ENCODE data around the gene HYKK.

The HYKK gene

GRCh38 chr15:78550194-78550593, 42.8 kb downstream of the HYKK start:
- Histone ChIP-seq H3K9me3 (ENCODE audit: insufficient read depth, low read length) (no peaks in the 10 kb centered on the region), H3K9ac (ENCODE audit: low read length) (no peak overlapping the region), H4K20me1 (ENCODE audit: low read depth, low read length) (0 out of 2 replicates have a peak, but pooled peaks cover 6% of the 10 kb centered on the region), H2AFZ (ENCODE audit: low read depth, low read length, severe bottlenecking) (no peak overlapping the region), H3K9me2 (replicated peaks; ENCODE audit: insufficient read depth, low read length) (no peaks in the 10 kb centered on the region), H3K27me3 (ENCODE audit: low read length) (no peaks in the 10 kb centered on the region), H3F3A (ENCODE audit: insufficient read depth) (0 out of 2 replicates have a peak, but pooled peaks cover 4% of the 10 kb centered on the region), H3K79me2 (ENCODE audit: insufficient read depth, low read length) (no peaks in the 10 kb centered on the region), H3K4me2 (ENCODE audit: low read depth, low read length, poor library complexity, severe bottlenecking) (no peak overlapping the region), H3K27ac (ENCODE audit: low read depth, low read length) (no peak overlapping the region), H3K4me3 (ENCODE audit: insufficient read depth, low read length, poor library complexity, severe bottlenecking) (no peak overlapping the region), H3K36me3 (ENCODE audit: low read length) (peaks cover 29% of the 10 kb centered on the region)
- TF ChIP-seq EZH2phosphoT487 (conservative IDR thresholded peaks at IDR 0.05; ENCODE audit: low read length): no peak
- no peak for TF ChIP-seq CTCF (IDR thresholded peaks at IDR 0.05; ENCODE audit: insufficient read depth, low read length, poor library complexity, severe bottlenecking)

- H3K9me2 ChIP-seq (replicated peaks; ENCODE audit: insufficient read depth, low read length): no peaks in the 10 kb centered on the region
- no peak overlapping the region for H3K4me2 ChIP-seq (ENCODE audit: low read depth, low read length, poor library complexity, severe bottlenecking)
- no peaks in the 10 kb centered on the region for H3K27me3 ChIP-seq (ENCODE audit: low read length)
- no peak overlapping the region for H3K9ac ChIP-seq (ENCODE audit: low read length)
- H3K36me3 ChIP-seq (ENCODE audit: low read length): peaks cover 22% of the 10 kb centered on the region
- no peaks in the 10 kb centered on the region for H3K79me2 ChIP-seq (ENCODE audit: insufficient read depth, low read length)
- H3K4me3 ChIP-seq (ENCODE audit: insufficient read depth, low read length, poor library complexity, severe bottlenecking): no peak overlapping the region
- 0 out of 2 replicates have a peak, but pooled peaks cover under 1% of the 10 kb centered on the region for H4K20me1 ChIP-seq (ENCODE audit: low read depth, low read length)
- H3K27ac ChIP-seq (ENCODE audit: low read depth, low read length): no peak overlapping the region
- no peaks in the 10 kb centered on the region for H3K9me3 ChIP-seq (ENCODE audit: insufficient read depth, low read length)
- 0 out of 2 replicates have a peak, but pooled peaks cover 4% of the 10 kb centered on the region for H3F3A ChIP-seq (ENCODE audit: insufficient read depth)
- TF ChIP-seq CTCF (IDR thresholded peaks at IDR 0.05; ENCODE audit: insufficient read depth, low read length, poor library complexity, severe bottlenecking): no peak
- TF ChIP-seq EZH2phosphoT487 (conservative IDR thresholded peaks at IDR 0.05; ENCODE audit: low read length): no peak
- no peak overlapping the region for H2AFZ ChIP-seq (ENCODE audit: low read depth, low read length, severe bottlenecking)
Measured at GRCh38 chr15:78550815-78551214, 43.4 kb downstream of the HYKK start.

GRCh38 chr15:78551902-78552301, 44.5 kb downstream of the HYKK start:
- no peak overlapping the region for H2AFZ ChIP-seq (ENCODE audit: low read depth, low read length, severe bottlenecking)

More at GRCh38 chr15:78551902-78552301, 44.5 kb downstream of the HYKK start:
- Histone ChIP-seq H3K9me2 (replicated peaks; ENCODE audit: insufficient read depth, low read length) (no peaks in the 10 kb centered on the region), H3K36me3 (ENCODE audit: low read length) (peaks cover 20% of the 10 kb centered on the region), H3F3A (ENCODE audit: insufficient read depth) (0 out of 2 replicates have a peak, but pooled peaks cover 4% of the 10 kb centered on the region), H3K27me3 (ENCODE audit: low read length) (no peaks in the 10 kb centered on the region), H3K27ac (ENCODE audit: low read depth, low read length) (no peak overlapping the region), H3K9me3 (ENCODE audit: insufficient read depth, low read length) (no peaks in the 10 kb centered on the region), H3K4me3 (ENCODE audit: insufficient read depth, low read length, poor library complexity, severe bottlenecking) (no peak overlapping the region), H4K20me1 (ENCODE audit: low read depth, low read length) (no peaks in the 10 kb centered on the region), H3K79me2 (ENCODE audit: insufficient read depth, low read length) (no peaks in the 10 kb centered on the region), H3K9ac (ENCODE audit: low read length) (no peak overlapping the region), H3K4me2 (ENCODE audit: low read depth, low read length, poor library complexity, severe bottlenecking) (no peak overlapping the region)
- TF ChIP-seq CTCF (IDR thresholded peaks at IDR 0.05; ENCODE audit: insufficient read depth, low read length, poor library complexity, severe bottlenecking) (no peak), EZH2phosphoT487 (conservative IDR thresholded peaks at IDR 0.05; ENCODE audit: low read length) (no peak)

All from SU-DHL-6 (cell line).